ENCODE measurements around the gene FAM156B. TPM values are rescaled to one million over a fixed set of nuclear protein-coding genes. Genes with fewer than 3 reads are reported as not detected.
"Not testable (repeated sequence)": the region's sequence is repeated elsewhere in the genome, so short reads cannot be mapped to it uniquely, and the experiment has no call there.

Gene FAM156B
- total and polyA plus RNA-seq, 9 of the 15 experiments (the other 6 are each of a cell fraction or from before 2014, with no cell fraction given): 0.24 to 32.2 (median 14.2) TPM

- TF ChIP-seq TFAM (CRISPR knock-in tag; conservative IDR thresholded peaks at IDR 0.05) (no peak), ZNF449 (CRISPR knock-in tag; IDR thresholded peaks at IDR 0.05) (no peak)
These were observed 37.8 kb downstream of the FAM156B start (continued) for GRCh38 chrX:52934704-52935469.

DNA sequence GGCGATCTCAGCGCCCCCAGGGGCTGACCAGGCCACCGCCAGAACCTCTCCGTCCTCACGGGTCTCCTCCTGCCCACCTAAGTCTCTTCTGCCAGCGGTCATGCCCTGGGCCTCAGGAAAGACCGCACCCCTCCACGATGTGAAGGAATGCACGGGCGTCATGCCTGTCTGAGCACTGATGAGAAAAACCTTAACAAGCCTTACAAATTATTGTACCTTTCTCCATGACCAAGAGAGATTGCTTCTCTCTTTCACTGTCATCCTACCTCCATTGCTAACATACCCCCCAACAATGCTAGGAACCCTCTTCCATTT is 38.3 kb downstream of the FAM156B start:
- Histone ChIP-seq H3K27ac (ENCODE audit: extremely low read depth, low read depth, low read length) (peak overlapping the region; percentile 90), H3K9ac (ENCODE audit: insufficient read depth in 1 of 2, low read depth in 2 of 2, low read length in 2 of 2) (peak overlapping the region; percentile 83 to 97), H2AFZ (ENCODE audit: low read depth, low read length) (peak overlapping the region; percentile 95), H3K4me3 (peak overlapping the region; percentile 72), H3K4me2 (ENCODE audit: insufficient read depth, low read length) (peak overlapping the region; percentile 88)
- POLR2A ChIA-PET: interaction anchor here (0.7 kb wide), 1 partner anchor 12 kb away, joined by 5 read pairs; no protein-coding TSS in a partner anchor
- WGBS (ENCODE audit: insufficient coverage, low coverage, missing lambda C conversion rate): 17% methylated on average over 9 of the region's 10 CpGs
- H3K36me3 ChIP-seq (ENCODE audit: control insufficient read depth, insufficient read depth, low read length); H4K20me1 ChIP-seq (replicated peaks; ENCODE audit: control insufficient read depth, insufficient read depth, low read length); CTCF ChIA-PET (ENCODE audit: low intra/inter-chr PET ratio); H3K4me1 ChIP-seq (replicated peaks in 1 of 2; ENCODE audit: control insufficient read depth in 2 of 2, insufficient read depth in 2 of 2, low read length in 2 of 2); H3K9me1 ChIP-seq (ENCODE audit: control insufficient read depth, insufficient read depth, low read length); FAIRE-seq; H3K79me2 ChIP-seq (ENCODE audit: control insufficient read depth, insufficient read depth, low read length); DNase-seq (ENCODE audit: extremely low read depth in 1 of 4, low spot score in 3 of 4); H3K9me3 ChIP-seq (replicated peaks; ENCODE audit: control insufficient read depth, insufficient read depth, low read depth, low read length); intact Hi-C loops (cut with micrococcal nuclease); in situ Hi-C loops (cut with MboI); H3K27me3 ChIP-seq (ENCODE audit: control insufficient read depth in 2 of 2, insufficient read depth in 2 of 2, low read length in 2 of 2): not testable (repeated sequence)
- peak; percentile 41 for ATAC-seq
- TF ChIP-seq ZFX (CRISPR knock-in tag; IDR thresholded peaks at IDR 0.05): 0 out of 2 replicates have a peak, but pooled peaks have one; percentile 37
- peak; percentile 28; the same call in 1 of the 2 replicates for TF ChIP-seq ZBTB7A (IDR thresholded peaks at IDR 0.05; ENCODE audit: borderline replicate concordance, control insufficient read depth, low read depth, low read length)
- TF ChIP-seq EP400 (IDR thresholded peaks at IDR 0.05): peak; percentile 7; the same call in 1 of the 2 replicates
- TF ChIP-seq, protein P1, sequence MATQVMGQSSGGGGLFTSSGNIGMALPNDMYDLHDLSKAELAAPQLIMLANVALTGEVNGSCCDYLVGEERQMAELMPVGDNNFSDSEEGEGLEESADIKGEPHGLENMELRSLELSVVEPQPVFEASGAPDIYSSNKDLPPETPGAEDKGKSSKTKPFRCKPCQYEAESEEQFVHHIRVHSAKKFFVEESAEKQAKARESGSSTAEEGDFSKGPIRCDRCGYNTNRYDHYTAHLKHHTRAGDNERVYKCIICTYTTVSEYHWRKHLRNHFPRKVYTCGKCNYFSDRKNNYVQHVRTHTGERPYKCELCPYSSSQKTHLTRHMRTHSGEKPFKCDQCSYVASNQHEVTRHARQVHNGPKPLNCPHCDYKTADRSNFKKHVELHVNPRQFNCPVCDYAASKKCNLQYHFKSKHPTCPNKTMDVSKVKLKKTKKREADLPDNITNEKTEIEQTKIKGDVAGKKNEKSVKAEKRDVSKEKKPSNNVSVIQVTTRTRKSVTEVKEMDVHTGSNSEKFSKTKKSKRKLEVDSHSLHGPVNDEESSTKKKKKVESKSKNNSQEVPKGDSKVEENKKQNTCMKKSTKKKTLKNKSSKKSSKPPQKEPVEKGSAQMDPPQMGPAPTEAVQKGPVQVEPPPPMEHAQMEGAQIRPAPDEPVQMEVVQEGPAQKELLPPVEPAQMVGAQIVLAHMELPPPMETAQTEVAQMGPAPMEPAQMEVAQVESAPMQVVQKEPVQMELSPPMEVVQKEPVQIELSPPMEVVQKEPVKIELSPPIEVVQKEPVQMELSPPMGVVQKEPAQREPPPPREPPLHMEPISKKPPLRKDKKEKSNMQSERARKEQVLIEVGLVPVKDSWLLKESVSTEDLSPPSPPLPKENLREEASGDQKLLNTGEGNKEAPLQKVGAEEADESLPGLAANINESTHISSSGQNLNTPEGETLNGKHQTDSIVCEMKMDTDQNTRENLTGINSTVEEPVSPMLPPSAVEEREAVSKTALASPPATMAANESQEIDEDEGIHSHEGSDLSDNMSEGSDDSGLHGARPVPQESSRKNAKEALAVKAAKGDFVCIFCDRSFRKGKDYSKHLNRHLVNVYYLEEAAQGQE (IDR thresholded peaks at IDR 0.05; ENCODE audit: borderline replicate concordance): not testable (repeated sequence)
- TF ChIP-seq, protein P1 (CRISPR knock-in tag; IDR thresholded peaks at IDR 0.05; ENCODE audit: low read depth): 0 out of 2 replicates have a peak, but pooled peaks have one; percentile 20
- TF ChIP-seq, protein P2, sequence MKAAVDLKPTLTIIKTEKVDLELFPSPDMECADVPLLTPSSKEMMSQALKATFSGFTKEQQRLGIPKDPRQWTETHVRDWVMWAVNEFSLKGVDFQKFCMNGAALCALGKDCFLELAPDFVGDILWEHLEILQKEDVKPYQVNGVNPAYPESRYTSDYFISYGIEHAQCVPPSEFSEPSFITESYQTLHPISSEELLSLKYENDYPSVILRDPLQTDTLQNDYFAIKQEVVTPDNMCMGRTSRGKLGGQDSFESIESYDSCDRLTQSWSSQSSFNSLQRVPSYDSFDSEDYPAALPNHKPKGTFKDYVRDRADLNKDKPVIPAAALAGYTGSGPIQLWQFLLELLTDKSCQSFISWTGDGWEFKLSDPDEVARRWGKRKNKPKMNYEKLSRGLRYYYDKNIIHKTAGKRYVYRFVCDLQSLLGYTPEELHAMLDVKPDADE (conservative IDR thresholded peaks at IDR 0.05; ENCODE audit: control insufficient read depth, low read depth, low read length): 0 out of 2 replicates have a peak, but pooled peaks have one; percentile 4
- BruUV-seq (replicated peaks): TSS peak; percentile 79
